ENCODE measurements around the gene PPP6R3. TPM values are rescaled to one million over a fixed set of nuclear protein-coding genes. Genes with fewer than 3 reads are reported as not detected.

Gene PPP6R3
- total RNA-seq, 1 experiment from 2014 or later, result 143 TPM

GRCh38 chr11:68506908-68507307 is 46.4 kb downstream of the PPP6R3 start:
- H3K27me3 ChIP-seq, result no peaks in the 10 kb centered on the region
- no peak overlapping the region for H3K4me3 ChIP-seq
- H3K9me3 ChIP-seq (replicated peaks), result no peaks in the 10 kb centered on the region
- H3K27ac ChIP-seq, result no peak overlapping the region
- H3K4me1 ChIP-seq, result no peaks in the 10 kb centered on the region
- DNase-seq, result no peak
- peaks cover 8% of the 10 kb centered on the region for H3K36me3 ChIP-seq

- Histone ChIP-seq H3K27me3 (no peaks in the 10 kb centered on the region), H3K4me3 (no peak overlapping the region), H3K9me3 (replicated peaks) (no peaks in the 10 kb centered on the region), H3K4me1 (0 out of 2 replicates have a peak, but pooled peaks cover 6% of the 10 kb centered on the region), H3K27ac (no peak overlapping the region), H3K36me3 (peaks cover 12% of the 10 kb centered on the region)
- DNase-seq, result no peak
Measured at GRCh38 chr11:68508425-68508824, 47.9 kb downstream of the PPP6R3 start.

GRCh38 chr11:68509066-68509465 is 48.5 kb downstream of the PPP6R3 start:
- Histone ChIP-seq H3K4me3 (no peak overlapping the region), H3K27me3 (no peaks in the 10 kb centered on the region), H3K36me3 (peaks cover 12% of the 10 kb centered on the region), H3K27ac (no peak overlapping the region), H3K4me1 (0 out of 2 replicates have a peak, but pooled peaks cover 6% of the 10 kb centered on the region), H3K9me3 (replicated peaks) (no peaks in the 10 kb centered on the region)
- DNase-seq, result no peak

- Histone ChIP-seq H3K27me3 (no peaks in the 10 kb centered on the region), H3K4me3 (no peak overlapping the region), H3K4me1 (0 out of 2 replicates have a peak, but pooled peaks cover 6% of the 10 kb centered on the region), H3K36me3 (peaks cover 31% of the 10 kb centered on the region), H3K27ac (no peak overlapping the region), H3K9me3 (replicated peaks) (no peaks in the 10 kb centered on the region)
- no peak for DNase-seq
Measured at GRCh38 chr11:68513930-68514487, 53.5 kb downstream of the PPP6R3 start.

- Histone ChIP-seq H3K36me3 (peaks cover 38% of the 10 kb centered on the region), H3K4me3 (no peak overlapping the region), H3K27ac (no peak overlapping the region), H3K27me3 (no peaks in the 10 kb centered on the region), H3K9me3 (replicated peaks) (no peaks in the 10 kb centered on the region), H3K4me1 (0 out of 2 replicates have a peak, but pooled peaks cover 6% of the 10 kb centered on the region)
- DNase-seq, result no peak
Measured at GRCh38 chr11:68517121-68517741, 56.7 kb downstream of the PPP6R3 start.

- H3K36me3 ChIP-seq, result peaks cover 46% of the 10 kb centered on the region
- no peaks in the 10 kb centered on the region for H3K9me3 ChIP-seq (replicated peaks)
- DNase-seq, result no peak
- H3K27ac ChIP-seq, result no peak overlapping the region
- no peaks in the 10 kb centered on the region for H3K27me3 ChIP-seq
- 0 out of 2 replicates have a peak, but pooled peaks cover under 1% of the 10 kb centered on the region for H3K4me1 ChIP-seq
- H3K4me3 ChIP-seq, result no peak overlapping the region
Measured at GRCh38 chr11:68518191-68518590, 57.6 kb downstream of the PPP6R3 start.

- no peaks in the 10 kb centered on the region for H3K9me3 ChIP-seq (replicated peaks)
- DNase-seq, result no peak
- H3K4me3 ChIP-seq, result no peak overlapping the region
- 0 out of 2 replicates have a peak, but pooled peaks cover 3% of the 10 kb centered on the region for H3K4me1 ChIP-seq
- H3K36me3 ChIP-seq, result peaks cover 50% of the 10 kb centered on the region
- H3K27me3 ChIP-seq, result no peaks in the 10 kb centered on the region
- H3K27ac ChIP-seq, result no peak overlapping the region
Measured at GRCh38 chr11:68521969-68522652, 61.6 kb downstream of the PPP6R3 start.

GRCh38 chr11:68523033-68523432 is 62.5 kb downstream of the PPP6R3 start:
- Histone ChIP-seq H3K27ac (no peak overlapping the region), H3K4me1 (0 out of 2 replicates have a peak, but pooled peaks cover 3% of the 10 kb centered on the region), H3K36me3 (peaks cover 54% of the 10 kb centered on the region), H3K27me3 (no peaks in the 10 kb centered on the region), H3K4me3 (no peak overlapping the region), H3K9me3 (replicated peaks) (no peaks in the 10 kb centered on the region)
- DNase-seq, result no peak

GRCh38 chr11:68523743-68524142 is 63.2 kb downstream of the PPP6R3 start:
- H3K27me3 ChIP-seq, result no peaks in the 10 kb centered on the region
- peaks cover 59% of the 10 kb centered on the region for H3K36me3 ChIP-seq
- no peak overlapping the region for H3K27ac ChIP-seq
- 0 out of 2 replicates have a peak, but pooled peaks cover 3% of the 10 kb centered on the region for H3K4me1 ChIP-seq
- no peak for DNase-seq
- H3K9me3 ChIP-seq (replicated peaks), result no peaks in the 10 kb centered on the region
- H3K4me3 ChIP-seq, result no peak overlapping the region

- 0 out of 2 replicates have a peak, but pooled peaks cover 3% of the 10 kb centered on the region for H3K4me1 ChIP-seq
- DNase-seq, result no peak
- peaks cover 62% of the 10 kb centered on the region for H3K36me3 ChIP-seq
- H3K9me3 ChIP-seq (replicated peaks), result no peaks in the 10 kb centered on the region
- H3K4me3 ChIP-seq, result no peak overlapping the region
- H3K27me3 ChIP-seq, result no peaks in the 10 kb centered on the region
- H3K27ac ChIP-seq, result no peak overlapping the region
Measured at GRCh38 chr11:68524213-68524612, 63.7 kb downstream of the PPP6R3 start.

- no peaks in the 10 kb centered on the region for H3K9me3 ChIP-seq (replicated peaks)
- no peak overlapping the region for H3K27ac ChIP-seq
- no peak for DNase-seq
- no peaks in the 10 kb centered on the region for H3K27me3 ChIP-seq
- H3K4me3 ChIP-seq, result no peak overlapping the region
- H3K36me3 ChIP-seq, result peaks cover 63% of the 10 kb centered on the region
- 0 out of 2 replicates have a peak, but pooled peaks cover 3% of the 10 kb centered on the region for H3K4me1 ChIP-seq
Measured at GRCh38 chr11:68524681-68525080, 64.1 kb downstream of the PPP6R3 start.

- Histone ChIP-seq H3K27ac (no peak overlapping the region), H3K36me3 (peaks cover 64% of the 10 kb centered on the region), H3K9me3 (replicated peaks) (no peaks in the 10 kb centered on the region), H3K4me1 (0 out of 2 replicates have a peak, but pooled peaks cover 3% of the 10 kb centered on the region), H3K4me3 (no peak overlapping the region), H3K27me3 (no peaks in the 10 kb centered on the region)
- DNase-seq, result no peak
Measured at GRCh38 chr11:68525336-68525735, 64.8 kb downstream of the PPP6R3 start.

- H3K36me3 ChIP-seq, result peaks cover 66% of the 10 kb centered on the region
- no peak overlapping the region for H3K4me3 ChIP-seq
- no peaks in the 10 kb centered on the region for H3K27me3 ChIP-seq
- no peak for DNase-seq
- H3K27ac ChIP-seq, result no peak overlapping the region
- 0 out of 2 replicates have a peak, but pooled peaks cover 3% of the 10 kb centered on the region for H3K4me1 ChIP-seq
- no peaks in the 10 kb centered on the region for H3K9me3 ChIP-seq (replicated peaks)
Measured at GRCh38 chr11:68525930-68526329, 65.4 kb downstream of the PPP6R3 start.

GRCh38 chr11:68527585-68527984 is 67.0 kb downstream of the PPP6R3 start:
- Histone ChIP-seq H3K9me3 (replicated peaks) (no peaks in the 10 kb centered on the region), H3K4me1 (0 out of 2 replicates have a peak, but pooled peaks cover 3% of the 10 kb centered on the region), H3K36me3 (peaks cover 59% of the 10 kb centered on the region), H3K27ac (no peak overlapping the region), H3K27me3 (no peaks in the 10 kb centered on the region), H3K4me3 (no peak overlapping the region)
- DNase-seq, result no peak

- Histone ChIP-seq H3K27me3 (no peaks in the 10 kb centered on the region), H3K36me3 (peaks cover 52% of the 10 kb centered on the region), H3K9me3 (replicated peaks) (no peaks in the 10 kb centered on the region), H3K4me1 (0 out of 2 replicates have a peak, but pooled peaks cover 3% of the 10 kb centered on the region), H3K4me3 (no peak overlapping the region), H3K27ac (no peak overlapping the region)
- no peak for DNase-seq
Measured at GRCh38 chr11:68528630-68529029, 68.1 kb downstream of the PPP6R3 start.

All from SJCRH30 (cell line).